NCI-H82 (cell line): ENCODE data around the gene KIF22.
A peak's percentile ranks its signal among the peaks of the same experiment; 100 is the strongest.
"Not testable (repeated sequence)": the region's sequence is repeated elsewhere in the genome, so short reads cannot be mapped to it uniquely, and the experiment has no call there.

Source experiments
- DNase-seq: peaks from one replicate; lab custom pipeline; 2025; lab: John Stamatoyannopoulos, UW

The KIF22 gene

DNA sequence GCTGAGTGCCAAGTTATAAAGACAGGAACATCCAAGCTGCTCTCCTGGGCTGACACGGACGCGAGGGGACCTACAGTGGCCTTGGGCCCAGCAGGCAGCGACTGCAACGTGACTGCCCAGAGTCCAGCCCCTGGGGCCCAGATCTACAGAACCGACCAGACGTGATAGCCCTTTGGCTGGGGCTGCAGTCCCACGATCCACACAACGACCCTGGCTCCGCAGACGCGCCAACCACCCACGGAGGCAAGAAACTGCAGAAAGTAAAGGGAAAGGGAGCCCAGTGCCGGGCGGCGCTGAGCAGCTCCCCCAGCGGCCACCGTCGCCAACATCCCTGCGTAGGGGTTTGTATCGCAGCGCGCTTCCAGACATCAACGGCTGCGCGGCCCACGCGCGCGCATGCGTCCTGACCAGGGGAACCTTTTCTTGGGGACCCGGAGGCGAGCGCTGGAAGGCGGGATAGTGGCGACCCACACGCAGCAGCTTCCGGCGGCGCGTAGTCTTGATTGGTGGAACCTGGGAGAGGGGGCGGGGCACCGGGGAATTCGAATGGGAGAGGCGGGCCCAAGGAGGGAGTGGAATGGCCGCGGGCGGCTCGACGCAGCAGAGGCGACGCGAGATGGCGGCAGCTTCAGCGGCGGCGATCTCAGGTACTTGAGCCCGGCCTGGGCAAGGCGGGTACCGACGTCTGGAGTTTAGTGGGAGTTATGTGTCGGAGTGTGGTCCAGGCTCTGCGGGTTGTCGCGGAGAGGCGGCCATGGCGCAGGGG lies at the start of gene KIF22:
TSS of gene KIF22 (plus strand) at position 569 of the 766 bp plus-strand sequence. CDS start at position 578, 9 bp downstream.
- DNase-seq = peak; percentile 99

- no peak for DNase-seq
Observed at GRCh38 chr16:29742683-29743275, 47.8 kb upstream of the KIF22 start.

- no peak for DNase-seq
Observed at GRCh38 chr16:29743475-29743826, 47.1 kb upstream of the KIF22 start.

DNA sequence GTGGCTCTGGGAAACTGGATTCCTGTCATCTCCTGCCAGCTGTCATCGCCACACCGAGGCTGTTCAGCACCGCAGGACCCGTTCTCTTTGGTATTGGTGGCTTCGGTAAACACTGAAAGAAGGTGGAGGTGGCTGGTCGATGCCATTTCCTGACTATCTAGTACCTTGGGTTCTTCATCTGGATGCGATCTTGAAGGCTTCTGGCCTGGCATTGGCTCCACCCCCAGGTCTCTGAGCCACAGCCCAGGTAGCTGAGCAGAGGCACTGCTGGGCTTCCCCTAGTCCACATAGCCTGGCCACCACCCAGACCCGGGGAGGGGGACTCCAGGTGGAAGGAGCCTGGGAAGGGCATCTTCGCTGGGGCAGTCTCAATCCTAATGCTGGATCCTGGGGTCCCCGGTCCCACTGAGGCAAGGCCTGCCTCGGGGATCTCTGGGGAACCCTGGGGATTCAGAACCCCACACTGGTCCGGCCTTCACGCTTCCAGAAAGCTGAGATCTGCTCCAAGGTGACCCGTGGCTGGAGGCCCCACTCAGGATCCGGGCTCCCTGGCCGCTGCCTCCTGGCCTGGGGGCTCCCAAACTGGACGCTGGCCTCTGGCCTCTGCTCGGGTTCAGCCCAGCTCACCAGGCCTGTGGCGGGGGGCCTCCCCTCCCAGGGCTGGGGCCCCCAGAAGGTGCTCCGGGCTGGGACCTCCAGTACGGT lies 46.6 kb upstream of the KIF22 start:
- no peak for DNase-seq

DNA sequence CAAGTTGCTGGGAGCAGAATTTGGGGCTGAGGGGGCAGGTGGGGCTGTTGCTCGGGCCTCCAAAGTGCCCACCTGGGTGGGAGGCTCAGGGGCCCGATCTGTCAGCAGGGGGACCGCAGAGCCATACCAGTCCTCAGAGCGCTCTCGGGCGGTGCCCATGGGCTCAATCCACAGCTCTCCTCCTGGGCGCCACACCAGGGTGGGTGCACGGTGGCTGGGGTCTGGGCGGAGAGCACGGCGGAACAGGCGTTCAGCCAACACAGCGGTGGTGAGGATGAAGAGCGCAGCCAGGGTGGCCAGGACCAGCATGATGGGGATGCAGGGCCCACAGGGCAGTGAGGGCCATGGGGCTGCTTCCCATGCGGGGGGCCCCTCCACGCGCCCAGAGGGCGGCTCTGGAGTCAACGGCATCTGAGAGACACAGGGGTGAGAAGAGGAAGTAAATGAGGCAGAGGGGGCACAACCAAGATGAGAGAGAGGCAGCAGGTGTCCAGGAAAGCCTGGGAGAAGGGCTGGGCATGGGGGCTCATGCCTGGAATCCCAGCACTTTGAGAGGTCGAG lies 45.9 kb upstream of the KIF22 start:
- DNase-seq = no peak

DNA sequence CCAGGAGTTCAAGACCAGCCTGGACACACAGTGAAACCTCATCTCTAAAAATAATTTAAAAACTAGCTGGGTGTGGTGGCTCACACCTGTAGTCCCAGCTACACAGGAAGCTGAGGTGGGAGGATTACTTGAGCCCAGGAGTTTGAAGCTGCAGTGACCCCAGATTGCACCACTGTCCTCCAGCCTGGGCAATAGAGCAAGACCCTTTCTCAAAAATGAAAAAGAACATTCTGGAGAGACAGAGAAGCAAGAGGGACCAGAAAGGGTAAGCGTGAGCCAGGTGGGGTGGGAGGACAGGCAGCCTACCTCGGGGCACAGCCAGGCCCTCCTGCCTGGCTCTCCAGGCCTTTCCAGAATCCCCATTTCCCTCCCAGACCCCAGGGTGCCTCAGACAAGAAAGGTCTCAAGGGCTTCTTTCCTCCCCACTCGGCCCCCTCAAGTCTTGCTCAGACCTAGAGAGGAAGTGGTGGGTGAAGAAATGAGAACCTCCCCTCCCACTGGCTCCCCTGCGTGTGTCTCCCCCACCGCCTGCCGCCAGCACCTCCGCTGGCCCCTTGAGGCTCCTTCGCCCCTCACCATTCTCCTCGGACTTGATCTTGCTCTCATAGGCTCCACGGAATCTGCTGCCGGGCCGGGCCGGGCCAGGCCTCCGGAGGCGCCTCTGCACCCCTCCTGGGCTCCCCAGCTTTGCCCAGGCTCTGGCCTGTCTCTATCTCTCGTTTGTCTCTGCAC lies 45.3 kb upstream of the KIF22 start:
- DNase-seq = no peak

DNA sequence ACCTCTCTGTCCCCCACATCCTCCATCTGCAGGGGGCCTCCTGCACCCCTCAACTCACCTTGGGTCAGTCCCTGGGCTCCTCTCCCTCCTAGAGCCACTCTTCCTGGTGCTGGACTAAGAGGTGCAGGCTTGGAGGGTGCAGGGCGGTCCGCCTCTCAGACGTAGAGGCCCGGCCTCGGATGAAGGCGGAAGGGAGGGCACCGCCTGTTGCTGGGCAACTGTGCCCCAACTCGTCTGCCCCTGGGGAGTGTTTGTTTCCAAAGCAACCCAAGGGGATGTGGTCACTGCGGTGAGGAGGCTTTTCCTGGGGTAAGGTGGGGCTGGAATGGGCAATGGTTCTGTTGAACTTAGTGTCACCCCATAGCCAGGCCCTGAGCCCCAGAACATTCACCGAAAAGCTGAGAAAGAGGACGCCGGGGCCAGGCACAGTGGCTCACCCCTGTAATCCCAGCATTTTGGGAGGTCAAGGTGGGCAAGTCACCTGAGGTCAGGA lies 44.7 kb upstream of the KIF22 start, which contains the start of gene C16orf54:
TSS of gene C16orf54 (minus strand) at position 138 of the 493 bp plus-strand sequence. CDS start 1,039 bp downstream, outside the sequence.
- no peak for DNase-seq

DNA sequence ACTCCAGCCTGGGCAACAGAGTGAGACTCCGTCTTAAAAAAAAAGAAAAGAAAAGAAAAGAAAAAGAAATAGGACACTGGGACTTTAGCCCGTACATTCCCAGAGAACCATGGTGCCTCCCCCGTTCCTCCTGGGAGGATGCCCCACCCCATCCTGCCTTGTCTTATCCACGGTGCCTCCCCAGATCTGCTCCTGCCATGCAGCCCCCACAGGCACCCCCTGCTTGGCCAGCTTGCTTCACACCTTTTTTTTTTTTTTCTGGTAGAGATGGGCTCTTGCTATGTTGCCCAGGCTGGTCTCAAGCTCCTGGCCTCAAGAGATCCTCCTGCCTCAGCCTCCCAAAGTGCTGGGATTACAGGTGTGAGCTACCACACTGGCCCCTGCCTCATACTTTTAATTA lies 44.0 kb upstream of the KIF22 start:
- not testable (repeated sequence) for DNase-seq

DNA sequence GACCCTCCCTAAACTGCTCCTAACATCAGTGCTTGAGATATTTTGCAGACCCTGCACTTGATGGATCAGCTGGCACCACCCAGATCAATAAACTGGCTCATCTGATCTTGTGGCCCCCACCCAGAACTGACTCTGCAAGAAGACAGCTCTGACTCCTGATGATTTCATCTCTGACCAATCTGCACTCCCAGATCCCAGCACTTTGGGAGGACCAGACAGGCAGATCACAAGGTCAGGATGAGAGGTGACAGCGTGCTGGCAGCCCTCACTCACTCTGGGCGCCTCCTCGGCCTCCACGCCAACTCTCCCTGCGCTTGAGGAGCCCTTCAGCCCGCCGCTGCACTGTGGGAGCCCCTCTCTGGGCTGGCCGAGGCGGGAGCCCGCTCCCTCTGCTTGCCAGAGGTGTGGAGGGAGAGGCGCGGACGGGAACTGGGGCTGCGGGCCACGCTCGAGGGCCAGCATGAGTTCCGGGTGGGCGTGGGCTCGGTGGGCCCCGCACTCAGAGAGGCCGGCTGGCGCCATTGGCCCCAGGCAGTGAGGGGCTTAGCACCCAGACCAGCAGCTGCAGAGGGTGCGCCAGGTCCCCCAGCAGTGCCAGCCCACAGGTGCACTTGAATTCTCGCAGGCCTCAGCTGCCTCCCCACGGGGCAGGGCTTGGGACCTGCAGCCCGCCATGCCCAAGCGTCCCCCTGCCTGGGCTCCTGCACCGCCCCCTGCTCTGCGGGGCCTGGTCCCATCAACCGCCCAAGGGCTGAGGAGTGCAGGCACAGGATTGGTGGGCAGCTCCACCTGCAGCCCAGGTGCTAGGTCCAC lies 42.4 kb upstream of the KIF22 start:
- DNase-seq = no peak

- not testable (repeated sequence) for DNase-seq
Observed at GRCh38 chr16:29748760-29749149, 41.8 kb upstream of the KIF22 start.

DNA sequence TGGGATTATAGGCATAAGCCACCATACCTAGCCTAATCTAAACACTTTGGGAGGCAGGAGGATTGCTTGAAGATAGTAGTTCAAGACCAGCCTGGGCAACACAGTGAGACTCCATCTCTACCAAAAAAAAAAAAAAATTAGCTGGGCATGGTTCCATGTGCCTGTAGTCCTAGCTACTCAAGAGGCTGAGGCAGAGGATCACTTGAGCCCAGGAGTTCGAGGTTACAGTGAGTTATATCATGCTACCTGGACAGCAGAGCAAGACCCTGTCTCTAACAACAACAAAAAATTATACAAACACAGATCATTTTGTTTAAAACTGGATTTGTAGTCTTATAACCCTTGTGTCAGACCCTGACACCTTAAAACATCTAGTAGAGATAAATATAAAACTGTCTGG lies 37.0 kb upstream of the KIF22 start:
- no peak for DNase-seq

- DNase-seq = no peak
Observed at GRCh38 chr16:29756654-29757053, 33.9 kb upstream of the KIF22 start.

GRCh38 chr16:29757086-29757485 lies 33.5 kb upstream of the KIF22 start:
- not testable (repeated sequence) for DNase-seq

DNA sequence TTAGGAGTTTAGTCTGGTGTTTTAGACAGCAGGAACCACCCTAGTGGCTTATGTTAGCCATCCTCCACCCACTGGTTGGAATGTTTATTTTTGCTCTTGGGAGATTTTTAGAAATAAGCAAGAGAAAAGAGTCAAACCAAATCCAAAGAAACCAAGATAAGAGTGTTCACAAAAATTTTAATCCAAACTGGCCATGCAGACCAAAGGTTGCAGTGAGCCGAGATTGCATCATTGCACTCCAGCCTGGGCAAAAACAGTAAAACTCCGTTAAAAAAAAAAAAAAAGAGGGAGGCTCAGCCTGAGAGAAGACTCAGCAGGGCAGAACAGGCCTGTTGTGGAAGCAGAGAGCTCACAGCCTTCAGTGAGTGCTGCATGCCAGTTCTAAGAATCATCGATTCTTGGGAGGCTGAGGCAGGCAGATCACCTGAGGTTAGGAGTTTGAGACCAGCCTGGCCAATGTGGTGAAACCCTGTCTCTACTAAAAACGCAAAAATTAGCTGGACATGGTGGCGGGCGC lies 32.5 kb upstream of the KIF22 start:
- DNase-seq = no peak

DNA sequence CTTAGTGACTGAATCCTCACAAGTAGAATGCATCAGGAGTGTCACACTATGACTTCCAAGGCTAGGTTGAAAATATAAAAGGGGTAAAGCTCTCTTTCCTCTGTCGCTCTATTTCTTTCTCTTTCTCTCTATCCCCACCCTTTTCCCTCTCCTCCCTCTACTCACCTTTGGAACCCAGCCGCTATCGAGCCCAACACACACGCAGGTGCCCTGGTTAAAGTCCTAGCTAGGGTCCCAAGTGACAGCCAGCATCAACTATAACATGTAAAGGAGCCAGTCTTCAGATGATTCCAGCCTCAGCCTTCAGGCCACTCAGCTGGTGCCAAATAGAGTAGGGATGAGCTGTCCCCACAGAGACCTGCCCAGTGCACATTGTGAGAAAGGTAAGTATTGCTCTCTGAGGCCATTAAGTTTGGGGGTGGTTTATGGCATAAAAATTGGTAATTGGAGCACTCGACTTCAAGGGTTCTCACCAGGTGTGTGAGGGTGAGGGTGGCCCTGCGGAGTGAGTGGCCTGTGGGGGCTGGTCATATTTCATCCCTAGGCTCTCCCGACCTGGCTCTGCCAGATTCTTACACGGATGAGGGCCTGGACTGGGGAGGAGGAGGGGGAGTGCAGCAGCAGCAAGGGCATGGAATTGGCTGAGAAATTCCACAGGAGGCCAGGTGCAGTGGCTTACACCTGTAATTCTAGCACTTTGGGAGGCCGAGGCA lies 29.8 kb upstream of the KIF22 start:
- DNase-seq = no peak

GRCh38 chr16:29761280-29761651 lies 29.3 kb upstream of the KIF22 start:
- not testable (repeated sequence) for DNase-seq

GRCh38 chr16:29761882-29762281 lies 28.7 kb upstream of the KIF22 start:
- no peak for DNase-seq

- DNase-seq = no peak
Observed at GRCh38 chr16:29763326-29763725, 27.2 kb upstream of the KIF22 start.

DNA sequence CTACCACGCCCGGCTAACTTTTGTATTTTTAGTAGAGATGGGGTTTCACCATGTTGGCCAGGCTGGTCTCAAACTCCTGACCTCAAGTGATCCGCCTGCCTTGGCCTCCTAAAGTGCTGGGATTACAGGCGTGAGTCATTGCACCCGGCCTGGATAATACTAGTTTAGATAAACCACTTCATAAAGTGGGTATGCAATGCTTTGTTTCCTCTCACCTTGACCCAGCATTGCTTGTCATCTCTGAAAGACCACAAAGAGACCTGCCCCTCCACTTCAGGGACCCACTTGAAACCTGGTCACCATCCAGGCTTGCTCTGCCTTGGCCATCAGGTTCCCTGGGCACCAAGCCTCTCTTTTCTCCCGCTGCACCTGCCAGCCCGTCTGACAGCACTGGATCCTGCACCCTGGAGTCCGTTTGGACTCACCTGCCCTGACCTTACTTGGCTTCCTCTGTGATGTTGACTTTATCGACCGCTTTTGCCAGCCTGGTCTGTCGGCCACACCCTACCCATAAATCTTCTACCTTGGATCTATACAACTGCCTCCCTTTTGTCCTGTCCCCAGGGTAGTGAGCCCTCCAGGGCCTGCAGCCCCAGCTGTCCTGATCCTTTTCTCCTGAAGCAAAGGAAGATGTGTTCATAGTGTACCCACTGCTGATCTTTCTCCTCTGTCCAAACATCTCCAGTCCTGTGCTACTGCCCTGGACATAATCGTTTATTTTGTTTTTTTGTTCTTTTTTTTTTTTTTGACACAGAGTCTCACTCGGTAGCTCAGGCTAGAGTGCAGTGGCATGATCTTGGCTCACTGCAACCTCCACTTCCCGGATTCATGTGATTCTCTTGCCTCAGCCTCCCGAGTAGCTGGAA lies 25.2 kb upstream of the KIF22 start:
- no peak for DNase-seq
